ENCODE results near the gene SIGLEC15. TPM values are rescaled to one million over a fixed set of nuclear protein-coding genes. Genes with fewer than 3 reads are reported as not detected.

SIGLEC15 gene
- total RNA-seq, 3 donors from 2014 or later, result 0.16 to 0.17 TPM; not detected in 1

- intact Hi-C loops (cut with DNase I, micrococcal nuclease), result no loop called here
- Histone ChIP-seq H3K36me3 (ENCODE audit: low read depth) (no peaks in the 10 kb centered on the region), H3K9me3 (no peaks in the 10 kb centered on the region), H3K4me1 (ENCODE audit: low read depth) (no peaks in the 10 kb centered on the region), H3K4me3 (no peak overlapping the region)
- ATAC-seq, result no peak
- TF ChIP-seq CTCF (IDR thresholded peaks at IDR 0.05), result no peak
- no peak for DNase-seq
These were observed 42.1 kb upstream of the SIGLEC15 start for GRCh38 chr18:45783097-45784075.

GRCh38 chr18:45785134-45785533 is 40.3 kb upstream of the SIGLEC15 start:
- no peaks in the 10 kb centered on the region for H3K9me3 ChIP-seq
- intact Hi-C loops (cut with DNase I, micrococcal nuclease), result no loop called here
- no peak for TF ChIP-seq CTCF (IDR thresholded peaks at IDR 0.05)
- H3K4me3 ChIP-seq, result no peak overlapping the region
- no peaks in the 10 kb centered on the region for H3K4me1 ChIP-seq (ENCODE audit: low read depth)
- no peaks in the 10 kb centered on the region for H3K36me3 ChIP-seq (ENCODE audit: low read depth)
- ATAC-seq, result peak; percentile 21
- DNase-seq, result peak in 1 of 3 donors; percentile 25

- intact Hi-C loops (cut with DNase I, micrococcal nuclease), result no loop called here
- DNase-seq (no peak), ATAC-seq (no peak)
- no peak for TF ChIP-seq CTCF (IDR thresholded peaks at IDR 0.05)
- no peaks in the 10 kb centered on the region for H3K9me3 ChIP-seq
- H3K4me3 ChIP-seq, result no peak overlapping the region
- H3K36me3 ChIP-seq (ENCODE audit: low read depth), result no peaks in the 10 kb centered on the region
- H3K4me1 ChIP-seq (ENCODE audit: low read depth), result no peaks in the 10 kb centered on the region
These were observed 38.5 kb upstream of the SIGLEC15 start for GRCh38 chr18:45786941-45787340.

- H3K4me1 ChIP-seq (ENCODE audit: low read depth), result no peaks in the 10 kb centered on the region
- no peak overlapping the region for H3K4me3 ChIP-seq
- DNase-seq, result no peak
- no peaks in the 10 kb centered on the region for H3K9me3 ChIP-seq
- no peak for ATAC-seq
- no peak for TF ChIP-seq CTCF (IDR thresholded peaks at IDR 0.05)
- no peaks in the 10 kb centered on the region for H3K36me3 ChIP-seq (ENCODE audit: low read depth)
- intact Hi-C loops (cut with DNase I, micrococcal nuclease), result no loop called here
These were observed 38.1 kb upstream of the SIGLEC15 start for GRCh38 chr18:45787346-45787745.

GRCh38 chr18:45788861-45789260 is 36.6 kb upstream of the SIGLEC15 start:
- no peaks in the 10 kb centered on the region for H3K9me3 ChIP-seq
- no peaks in the 10 kb centered on the region for H3K36me3 ChIP-seq (ENCODE audit: low read depth)
- DNase-seq, result no peak
- no peak overlapping the region for H3K4me3 ChIP-seq
- TF ChIP-seq CTCF (IDR thresholded peaks at IDR 0.05), result no peak
- ATAC-seq, result no peak
- intact Hi-C loops (cut with DNase I, micrococcal nuclease), result no loop called here
- H3K4me1 ChIP-seq (ENCODE audit: low read depth), result no peaks in the 10 kb centered on the region

All from mucosa of descending colon (tissue), 3 donors.